ENCODE measurements around the gene RRP1. TPM values are rescaled to one million over a fixed set of nuclear protein-coding genes. Genes with fewer than 3 reads are reported as not detected.

Gene RRP1
- total RNA-seq, 1 donor from 2014 or later: 43.6 TPM

DNA sequence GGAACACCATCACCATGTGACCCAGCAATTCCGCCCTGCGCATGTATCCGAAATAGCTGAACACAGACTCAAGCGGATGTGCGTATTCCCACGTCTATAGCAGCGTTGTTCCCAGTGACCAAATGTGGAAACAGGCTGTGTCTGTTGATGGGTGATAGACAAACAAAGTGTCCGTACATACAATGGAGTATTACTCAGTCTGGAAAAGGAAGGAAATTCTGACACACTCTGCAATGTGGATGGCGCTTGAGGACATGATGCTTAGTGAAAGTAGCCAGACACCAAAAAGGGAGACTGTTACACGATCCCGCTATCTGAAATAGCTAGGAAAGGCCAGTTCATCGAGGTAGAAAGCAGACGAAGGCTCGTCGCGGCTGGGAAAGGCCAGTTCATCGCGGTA lies 44.7 kb upstream of the RRP1 start:
- no peak for DNase-seq (ENCODE audit: extremely low spot score, unreplicated experiment)
- H3K27ac Mint-ChIP-seq: no peak overlapping the region
- TF ChIP-seq, protein P1, sequence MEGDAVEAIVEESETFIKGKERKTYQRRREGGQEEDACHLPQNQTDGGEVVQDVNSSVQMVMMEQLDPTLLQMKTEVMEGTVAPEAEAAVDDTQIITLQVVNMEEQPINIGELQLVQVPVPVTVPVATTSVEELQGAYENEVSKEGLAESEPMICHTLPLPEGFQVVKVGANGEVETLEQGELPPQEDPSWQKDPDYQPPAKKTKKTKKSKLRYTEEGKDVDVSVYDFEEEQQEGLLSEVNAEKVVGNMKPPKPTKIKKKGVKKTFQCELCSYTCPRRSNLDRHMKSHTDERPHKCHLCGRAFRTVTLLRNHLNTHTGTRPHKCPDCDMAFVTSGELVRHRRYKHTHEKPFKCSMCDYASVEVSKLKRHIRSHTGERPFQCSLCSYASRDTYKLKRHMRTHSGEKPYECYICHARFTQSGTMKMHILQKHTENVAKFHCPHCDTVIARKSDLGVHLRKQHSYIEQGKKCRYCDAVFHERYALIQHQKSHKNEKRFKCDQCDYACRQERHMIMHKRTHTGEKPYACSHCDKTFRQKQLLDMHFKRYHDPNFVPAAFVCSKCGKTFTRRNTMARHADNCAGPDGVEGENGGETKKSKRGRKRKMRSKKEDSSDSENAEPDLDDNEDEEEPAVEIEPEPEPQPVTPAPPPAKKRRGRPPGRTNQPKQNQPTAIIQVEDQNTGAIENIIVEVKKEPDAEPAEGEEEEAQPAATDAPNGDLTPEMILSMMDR (conservative IDR thresholded peaks at IDR 0.05): no peak
- H3K9me3 Mint-ChIP-seq: no peaks in the 10 kb centered on the region
- H3K27me3 Mint-ChIP-seq: peaks cover 3% of the 10 kb centered on the region
- H3K36me3 Mint-ChIP-seq: peaks cover 6% of the 10 kb centered on the region
- H3K4me3 Mint-ChIP-seq: no peak overlapping the region
- peaks cover 5% of the 10 kb centered on the region for H3K4me1 Mint-ChIP-seq (ENCODE audit: unreplicated experiment)

GRCh38 chr21:43745772-43746517 lies 43.4 kb upstream of the RRP1 start:
- Mint-ChIP-seq H3K9me3 (no peaks in the 10 kb centered on the region), H3K27me3 (no peaks in the 10 kb centered on the region), H3K36me3 (peaks cover 10% of the 10 kb centered on the region), H3K27ac (no peak overlapping the region), H3K4me1 (ENCODE audit: unreplicated experiment) (no peaks in the 10 kb centered on the region), H3K4me3 (no peak overlapping the region)
- no peak for DNase-seq (ENCODE audit: extremely low spot score, unreplicated experiment)
- TF ChIP-seq, protein P1 (conservative IDR thresholded peaks at IDR 0.05): no peak

DNA sequence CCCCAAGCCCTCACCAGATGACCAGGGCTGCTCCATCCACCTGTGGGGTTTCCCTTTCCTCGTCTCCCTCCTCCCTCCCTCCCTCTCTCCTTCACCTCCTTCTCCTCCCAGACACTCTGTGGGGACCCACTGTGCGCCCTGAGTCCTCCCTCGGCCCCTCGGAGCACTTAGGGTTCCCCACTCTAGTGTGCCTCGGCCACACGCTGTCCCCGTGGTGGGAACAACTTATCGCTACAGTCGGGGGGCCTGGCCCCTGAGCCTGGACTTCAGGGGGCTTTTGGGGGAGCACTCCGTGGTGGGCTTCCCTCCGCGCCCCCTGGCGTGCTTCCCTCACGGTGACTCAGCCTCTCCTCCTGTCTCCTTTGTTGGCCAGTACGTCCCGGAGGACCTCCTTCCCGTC lies 40.8 kb upstream of the RRP1 start:
- Mint-ChIP-seq H3K27me3 (no peaks in the 10 kb centered on the region), H3K4me1 (ENCODE audit: unreplicated experiment) (no peaks in the 10 kb centered on the region), H3K4me3 (no peak overlapping the region), H3K36me3 (peaks cover 10% of the 10 kb centered on the region), H3K9me3 (no peaks in the 10 kb centered on the region), H3K27ac (no peak overlapping the region)
- TF ChIP-seq, protein P1 (conservative IDR thresholded peaks at IDR 0.05): no peak
- no peak for DNase-seq (ENCODE audit: extremely low spot score, unreplicated experiment)

- H3K4me1 Mint-ChIP-seq (ENCODE audit: unreplicated experiment): no peaks in the 10 kb centered on the region
- TF ChIP-seq, protein P1 (conservative IDR thresholded peaks at IDR 0.05): no peak
- no peak for DNase-seq (ENCODE audit: extremely low spot score, unreplicated experiment)
- H3K27me3 Mint-ChIP-seq: no peaks in the 10 kb centered on the region
- H3K36me3 Mint-ChIP-seq: peaks cover 9% of the 10 kb centered on the region
- H3K4me3 Mint-ChIP-seq: no peak overlapping the region
- no peaks in the 10 kb centered on the region for H3K9me3 Mint-ChIP-seq
- no peak overlapping the region for H3K27ac Mint-ChIP-seq
Measured at GRCh38 chr21:43749651-43750262, 39.6 kb upstream of the RRP1 start.

DNA sequence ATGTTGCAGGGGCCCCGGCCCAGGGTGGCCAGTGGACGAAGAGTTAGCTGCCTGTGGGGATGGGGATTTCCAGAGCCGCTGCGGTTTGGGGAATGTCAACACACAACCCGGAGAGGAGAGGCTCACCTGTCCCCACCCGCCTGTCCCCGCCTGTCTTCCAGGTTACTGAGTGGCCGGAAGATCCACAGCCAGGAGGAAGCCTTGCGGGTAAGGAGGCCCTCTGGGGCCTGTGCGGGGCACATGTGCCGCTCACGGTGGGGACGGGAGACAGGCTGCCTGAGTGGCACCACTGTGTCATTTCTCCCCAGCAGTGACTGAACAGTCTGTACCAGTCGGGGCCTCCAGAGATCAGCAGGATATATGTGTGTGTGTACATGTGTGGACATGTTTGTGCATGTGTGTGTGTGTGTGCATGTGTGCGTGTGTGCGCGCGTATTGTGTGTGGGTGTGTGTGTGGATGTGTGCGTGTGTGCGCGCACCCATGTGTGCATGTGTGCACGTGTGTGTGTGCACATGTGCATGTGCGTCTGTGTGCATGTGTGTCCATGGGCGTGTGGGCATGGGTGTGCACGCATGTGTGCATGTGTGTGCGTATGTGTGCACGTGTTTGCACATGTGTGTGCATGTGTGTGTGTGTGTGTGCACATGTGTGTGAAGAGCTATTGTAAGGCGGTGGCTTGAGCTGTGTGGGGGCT lies 38.9 kb upstream of the RRP1 start:
- no peak for DNase-seq (ENCODE audit: extremely low spot score, unreplicated experiment)
- H3K9me3 Mint-ChIP-seq: no peaks in the 10 kb centered on the region
- no peaks in the 10 kb centered on the region for H3K4me1 Mint-ChIP-seq (ENCODE audit: unreplicated experiment)
- H3K36me3 Mint-ChIP-seq: peaks cover 7% of the 10 kb centered on the region
- TF ChIP-seq, protein P1 (conservative IDR thresholded peaks at IDR 0.05): no peak
- H3K4me3 Mint-ChIP-seq: no peak overlapping the region
- no peaks in the 10 kb centered on the region for H3K27me3 Mint-ChIP-seq
- H3K27ac Mint-ChIP-seq: peak overlapping the region; percentile 36

Data from type B pancreatic cell (in vitro differentiated cells).